SHP77 treated with DMSO at 0.1 percent for 48 hours (cell line): ENCODE measurements around the gene NT5DC1.
A peak's percentile ranks its signal among the peaks of the same experiment; 100 is the strongest.

Experiments
- DNase-seq: peaks from one replicate; lab custom pipeline; 2025; lab: John Stamatoyannopoulos, UW

The NT5DC1 gene

GRCh38 chr6:116244284-116244683 lies 143.6 kb downstream of the NT5DC1 start:
- no peak for DNase-seq

- DNase-seq: no peak
Observed at GRCh38 chr6:116246089-116246488, 145.4 kb downstream of the NT5DC1 start.

GRCh38 chr6:116247285-116247684 lies 146.6 kb downstream of the NT5DC1 start:
- DNase-seq: no peak

- DNase-seq: no peak
Observed at GRCh38 chr6:116248577-116248976, 147.9 kb downstream of the NT5DC1 start.

- no peak for DNase-seq
Observed at GRCh38 chr6:116251568-116252384, 151.1 kb downstream of the NT5DC1 start.

GRCh38 chr6:116253188-116253504 lies 152.5 kb downstream of the NT5DC1 start:
- no peak for DNase-seq

GRCh38 chr6:116253505-116254296 lies 153.0 kb downstream of the NT5DC1 start, which contains the start of gene TSPYL4:
TSS of gene TSPYL4 (minus strand) at chr6:116254075. CDS start at chr6:116254008, 67 bp downstream.
- peak; percentile 80 for DNase-seq

- no peak for DNase-seq
Observed at GRCh38 chr6:116254297-116255056, 153.8 kb downstream of the NT5DC1 start.

GRCh38 chr6:116255246-116255800 lies 154.7 kb downstream of the NT5DC1 start:
- no peak for DNase-seq

- no peak for DNase-seq
Observed at GRCh38 chr6:116256694-116257093, 156.0 kb downstream of the NT5DC1 start.

- DNase-seq: no peak
Observed at GRCh38 chr6:116258520-116258919, 157.9 kb downstream of the NT5DC1 start.

GRCh38 chr6:116263353-116263752 lies 162.7 kb downstream of the NT5DC1 start:
- DNase-seq: no peak

GRCh38 chr6:116265041-116265829 lies 164.6 kb downstream of the NT5DC1 start:
- DNase-seq: peak; percentile 42

- no peak for DNase-seq
Observed at GRCh38 chr6:116266803-116267202, 166.2 kb downstream of the NT5DC1 start.

GRCh38 chr6:116267836-116268588 lies 167.4 kb downstream of the NT5DC1 start:
- no peak for DNase-seq

GRCh38 chr6:116268589-116269293 lies 168.1 kb downstream of the NT5DC1 start:
- DNase-seq: peak; percentile 57

GRCh38 chr6:116271149-116271708 lies 170.6 kb downstream of the NT5DC1 start:
- no peak for DNase-seq

GRCh38 chr6:116277124-116277523 lies 176.5 kb downstream of the NT5DC1 start:
- DNase-seq: no peak

- DNase-seq: no peak
Observed at GRCh38 chr6:116278481-116278829, 177.8 kb downstream of the NT5DC1 start.

- no peak for DNase-seq
Observed at GRCh38 chr6:116278854-116279231, 178.2 kb downstream of the NT5DC1 start.
